Ascending aorta (tissue), 2 donors: Measurements from ENCODE around the gene MYMX. TPM values are rescaled to one million over a fixed set of nuclear protein-coding genes. Genes with fewer than 3 reads are reported as not detected.
A peak's percentile ranks its signal among the peaks of the same experiment; 100 is the strongest.

Experiments
- DNase-seq, 2 donors: peaks; one replicate each; pipeline ENCODE4 v3.0.0-alpha.2; 2019; ENCODE audit warnings: low spot score in 2 of 2
- H3K27ac ChIP-seq, 2 donors: fragments of 200-600 bp; sonication (generic); one replicate each; pipeline ENCODE4 v1.5.1; 2016 to 2017; ENCODE audit warnings: mild to moderate bottlenecking in 1 of 2
- H3K27me3 ChIP-seq: fragments of 200-600 bp; sonication (generic); one replicate; pipeline ENCODE4 v1.5.1; 2017
- H3K36me3 ChIP-seq, 2 donors: fragments of 200-600 bp; sonication (generic); one replicate each; pipeline ENCODE4 v1.5.1; 2016
- H3K4me1 ChIP-seq, 2 donors: fragments of 200-600 bp; sonication (generic); one replicate each; pipeline ENCODE4 v1.5.1; 2016 to 2017; ENCODE audit warnings: mild to moderate bottlenecking in 1 of 2
- H3K4me3 ChIP-seq, 2 donors: fragments of 200-600 bp; sonication (generic); one replicate each; pipeline ENCODE4 v1.5.1; 2016 to 2017; ENCODE audit warnings: mild to moderate bottlenecking in 1 of 2
- H3K9me3 ChIP-seq, 2 donors: fragments of 200-600 bp; sonication (generic); one replicate each; pipeline ENCODE4 v1.5.1; 2016
- CTCF ChIP-seq, 3 experiments: fragments of 200-600 bp in 2 of 3; fragments of 450-650 bp in 1 of 3; sonication (generic) in 2 of 3; IDR thresholded peaks; one replicate each; pipeline ENCODE4 v1.5.1; 2016 to 2019; ENCODE audit warnings: antibody characterized with exemption in 3 of 3, mild to moderate bottlenecking in 1 of 3, moderate library complexity in 1 of 3
- intact Hi-C: fragments of 100-400 bp; cut with DNase I; formaldehyde crosslinking; loops from one replicate; pipeline ENCODE4 v1.15.1; 2023
- total RNA-seq: library from RNA; depleted of rRNA; stranded (reverse); fragments of >200 nt; gene quantifications from one replicate; pipeline ENCODE4 v1.1.0, GENCODE V29; 2016

MYMX gene
- total RNA-seq, 1 donor from 2014 or later, result 13.9 TPM

- Histone ChIP-seq H3K27ac (peak overlapping the region; percentile 95 to 99), H3K27me3 (no peaks in the 10 kb centered on the region), H3K9me3 (no peaks in the 10 kb centered on the region), H3K4me3 (peak overlapping the region; percentile 71 to 94), H3K36me3 (peaks cover 2 to 13% of the 10 kb centered on the region in 2 donors), H3K4me1 (peaks cover 45 to 67% of the 10 kb centered on the region in 2 donors)
- intact Hi-C loops, result loop anchor here (5.0 kb wide), 1 partner anchor 97 kb away; the partner anchor contains the start of genes MRPL14 and TMEM63B
- peak in 1 of 2 donors; percentile 74 for DNase-seq
- no peak for TF ChIP-seq CTCF (IDR thresholded peaks at IDR 0.05)
Measured at GRCh38 chr6:44224029-44224964, 7.6 kb downstream of the MYMX start.

GRCh38 chr6:44224965-44225305, 8.2 kb downstream of the MYMX start:
- no peak for TF ChIP-seq CTCF (IDR thresholded peaks at IDR 0.05)
- H3K27me3 ChIP-seq, result no peaks in the 10 kb centered on the region
- no peak for DNase-seq
- intact Hi-C loops, result loop anchor here (5.0 kb wide), 1 partner anchor 98 kb away; the partner anchor contains the start of genes MRPL14 and TMEM63B
- no peaks in the 10 kb centered on the region for H3K9me3 ChIP-seq
- peaks cover 45 to 64% of the 10 kb centered on the region in 2 donors for H3K4me1 ChIP-seq
- peak overlapping the region; percentile 71 to 94 for H3K4me3 ChIP-seq
- H3K27ac ChIP-seq, result peak overlapping the region; percentile 95 to 99
- peaks cover 8 to 19% of the 10 kb centered on the region in 2 donors for H3K36me3 ChIP-seq

- intact Hi-C loops, result no loop called here
- Histone ChIP-seq H3K4me1 (peaks cover 41 to 57% of the 10 kb centered on the region in 2 donors), H3K4me3 (peak overlapping the region in 1 of 2 donors; percentile 94), H3K27ac (peak overlapping the region; percentile 95 to 99), H3K27me3 (no peaks in the 10 kb centered on the region), H3K36me3 (peaks cover 16 to 27% of the 10 kb centered on the region in 2 donors), H3K9me3 (no peaks in the 10 kb centered on the region)
- TF ChIP-seq CTCF (IDR thresholded peaks at IDR 0.05), result no peak
- no peak for DNase-seq
Measured at GRCh38 chr6:44225579-44226325, 9.0 kb downstream of the MYMX start.

- TF ChIP-seq CTCF (IDR thresholded peaks at IDR 0.05), result no peak
- Histone ChIP-seq H3K27ac (peak overlapping the region; percentile 95 to 99), H3K4me3 (peak overlapping the region; percentile 35 to 94), H3K27me3 (no peaks in the 10 kb centered on the region), H3K36me3 (peaks cover 24 to 35% of the 10 kb centered on the region in 2 donors), H3K9me3 (no peaks in the 10 kb centered on the region), H3K4me1 (peaks cover 40 to 51% of the 10 kb centered on the region in 2 donors)
- intact Hi-C loops, result no loop called here
- DNase-seq, result no peak
Measured at GRCh38 chr6:44226368-44227147, 9.8 kb downstream of the MYMX start.
